ENCODE results near the gene GCNA.
A peak's percentile ranks its signal among the peaks of the same experiment; 100 is the strongest.

The GCNA gene, protein sequence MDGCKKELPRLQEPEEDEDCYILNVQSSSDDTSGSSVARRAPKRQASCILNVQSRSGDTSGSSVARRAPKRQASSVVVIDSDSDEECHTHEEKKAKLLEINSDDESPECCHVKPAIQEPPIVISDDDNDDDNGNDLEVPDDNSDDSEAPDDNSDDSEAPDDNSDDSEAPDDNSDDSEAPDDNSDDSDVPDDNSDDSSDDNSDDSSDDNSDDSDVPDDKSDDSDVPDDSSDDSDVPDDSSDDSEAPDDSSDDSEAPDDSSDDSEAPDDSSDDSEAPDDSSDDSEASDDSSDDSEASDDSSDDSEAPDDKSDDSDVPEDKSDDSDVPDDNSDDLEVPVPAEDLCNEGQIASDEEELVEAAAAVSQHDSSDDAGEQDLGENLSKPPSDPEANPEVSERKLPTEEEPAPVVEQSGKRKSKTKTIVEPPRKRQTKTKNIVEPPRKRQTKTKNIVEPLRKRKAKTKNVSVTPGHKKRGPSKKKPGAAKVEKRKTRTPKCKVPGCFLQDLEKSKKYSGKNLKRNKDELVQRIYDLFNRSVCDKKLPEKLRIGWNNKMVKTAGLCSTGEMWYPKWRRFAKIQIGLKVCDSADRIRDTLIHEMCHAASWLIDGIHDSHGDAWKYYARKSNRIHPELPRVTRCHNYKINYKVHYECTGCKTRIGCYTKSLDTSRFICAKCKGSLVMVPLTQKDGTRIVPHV

DNA sequence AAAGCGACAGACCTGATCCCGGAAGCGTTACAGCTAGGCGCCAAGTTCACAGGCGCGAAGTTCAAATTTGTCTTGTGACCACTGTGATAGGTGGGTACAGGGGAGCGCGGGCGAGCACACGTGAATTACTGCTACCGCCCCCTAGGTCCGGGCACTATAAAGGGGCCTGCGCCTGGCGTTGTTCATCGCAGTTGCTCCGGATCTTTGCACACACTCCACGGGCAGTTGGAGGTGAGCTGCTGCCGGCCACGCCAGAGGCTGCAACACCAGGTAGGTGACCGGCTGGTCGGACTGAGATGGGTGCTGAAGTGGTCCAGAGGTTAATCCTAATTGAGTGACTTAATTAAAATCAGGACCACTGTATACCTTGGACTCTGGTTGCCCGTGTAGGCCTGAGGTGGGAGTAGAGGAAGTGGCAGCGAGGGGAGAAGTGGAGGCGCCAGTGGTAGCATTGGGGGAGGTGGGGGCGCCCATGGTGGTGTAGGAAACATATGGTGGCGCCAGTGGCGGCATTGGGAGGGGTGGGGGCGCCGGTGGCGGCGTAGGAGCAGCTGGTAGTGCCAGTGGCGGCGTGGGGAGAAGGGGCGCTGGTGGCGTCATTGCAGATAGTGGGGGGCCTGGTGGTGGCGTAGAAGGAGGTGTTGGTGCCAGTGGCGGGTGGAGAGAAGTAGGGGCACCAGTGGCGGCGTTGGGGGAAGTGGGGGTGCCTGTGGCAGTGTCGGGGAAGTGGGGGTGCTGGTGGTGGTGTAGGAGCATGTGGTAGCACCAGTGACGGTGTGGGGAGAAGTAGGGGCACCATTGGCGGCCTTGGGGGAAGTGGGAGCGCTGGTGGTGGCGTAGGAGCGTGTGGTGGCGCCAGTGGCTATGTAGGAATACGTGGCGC, at the start of gene GCNA:
TSS of gene GCNA (plus strand) at position 185 of the 883 bp plus-strand sequence. CDS start 2,385 bp downstream, outside the sequence.
- no peak for DNase-seq (ENCODE audit: extremely low read depth in 1 of 2, low read depth in 1 of 2)

- DNase-seq (ENCODE audit: extremely low read depth in 1 of 2, low read depth in 1 of 2) = peak in 1 of 2 donors; percentile 48
Measured at GRCh38 chrX:71532078-71532752, 46.0 kb upstream of the GCNA start.

DNA sequence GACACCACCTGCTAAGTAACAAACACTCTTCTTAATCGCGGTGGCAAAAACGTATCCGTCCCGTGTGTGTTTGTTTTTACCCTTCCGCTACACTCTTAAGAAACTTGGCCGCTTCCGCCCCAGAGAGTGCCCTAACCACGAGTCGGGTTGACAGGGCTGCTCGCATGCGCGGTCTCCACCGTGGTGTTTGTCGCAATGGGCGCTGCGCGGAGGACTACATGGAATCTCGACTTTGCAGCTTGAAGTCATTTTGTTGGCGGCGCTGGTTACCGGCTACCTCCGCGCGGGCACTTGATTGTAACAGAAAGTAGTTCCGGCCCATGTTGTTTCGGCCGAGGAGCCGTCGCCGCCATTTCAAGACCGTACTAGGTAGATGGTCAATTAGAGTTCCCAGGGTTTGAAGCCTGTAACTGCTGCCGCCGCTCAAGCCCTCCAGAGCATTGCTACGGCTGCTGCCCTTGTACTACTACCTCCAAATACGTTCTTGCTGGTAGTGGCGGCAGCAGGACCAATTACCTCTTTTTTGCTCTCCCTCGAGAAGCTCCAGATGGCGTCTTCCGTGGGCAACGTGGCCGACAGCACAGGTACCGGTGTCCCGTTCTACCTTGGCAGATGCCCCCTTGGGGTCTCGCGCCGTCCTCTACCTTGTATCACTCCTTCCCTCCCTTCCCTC, 45.3 kb upstream of the GCNA start, which contains the start of gene OGT:
TSS of gene OGT (plus strand) at position 352 of the 673 bp plus-strand sequence. CDS start at position 548, 196 bp downstream.
- peak; percentile 75 to 89 for DNase-seq (ENCODE audit: extremely low read depth in 1 of 2, low read depth in 1 of 2)

- no peak for DNase-seq (ENCODE audit: extremely low read depth in 1 of 2, low read depth in 1 of 2)
Measured at GRCh38 chrX:71533516-71533850, 44.8 kb upstream of the GCNA start.

- peak in 1 of 2 donors; percentile 25 for DNase-seq (ENCODE audit: extremely low read depth in 1 of 2, low read depth in 1 of 2)
Measured at GRCh38 chrX:71533851-71534561, 44.2 kb upstream of the GCNA start.

DNA sequence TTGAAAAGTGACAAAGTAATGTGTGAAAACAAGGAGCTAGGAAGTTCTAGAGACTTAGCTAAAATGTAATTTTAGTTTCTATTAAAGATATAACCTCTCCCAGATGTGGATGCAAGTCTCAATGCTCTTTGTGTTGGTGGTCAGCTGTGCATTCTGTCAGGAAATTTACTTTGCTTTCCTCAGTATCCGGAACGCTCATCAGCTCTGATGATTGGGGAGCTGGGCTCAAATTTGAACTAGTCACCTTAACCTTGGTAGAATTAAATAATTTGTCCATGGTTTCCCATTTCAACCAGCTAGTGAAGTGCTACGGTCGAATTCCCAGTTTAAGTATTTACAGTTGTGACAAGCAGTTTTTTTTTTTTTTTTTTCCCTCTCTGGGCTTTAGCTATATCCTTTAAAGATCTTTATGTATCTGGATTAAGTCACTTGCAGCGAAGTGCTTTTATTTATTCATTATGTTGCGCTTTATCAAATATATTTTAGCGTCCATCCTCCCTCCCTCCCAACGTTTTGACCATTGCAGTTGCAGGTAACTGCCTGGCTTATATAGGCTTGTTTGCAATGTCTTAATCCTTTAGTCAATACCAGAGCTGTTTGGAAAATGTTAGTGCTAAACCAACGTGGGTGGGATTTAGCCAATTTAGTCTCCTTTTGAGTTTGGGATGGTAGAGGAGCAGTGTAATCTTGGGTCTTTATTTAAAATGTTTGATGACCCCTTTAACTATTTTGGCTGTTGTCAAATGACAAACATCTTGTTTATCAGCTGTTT, 43.3 kb upstream of the GCNA start:
- no peak for DNase-seq (ENCODE audit: extremely low read depth in 1 of 2, low read depth in 1 of 2)

DNA sequence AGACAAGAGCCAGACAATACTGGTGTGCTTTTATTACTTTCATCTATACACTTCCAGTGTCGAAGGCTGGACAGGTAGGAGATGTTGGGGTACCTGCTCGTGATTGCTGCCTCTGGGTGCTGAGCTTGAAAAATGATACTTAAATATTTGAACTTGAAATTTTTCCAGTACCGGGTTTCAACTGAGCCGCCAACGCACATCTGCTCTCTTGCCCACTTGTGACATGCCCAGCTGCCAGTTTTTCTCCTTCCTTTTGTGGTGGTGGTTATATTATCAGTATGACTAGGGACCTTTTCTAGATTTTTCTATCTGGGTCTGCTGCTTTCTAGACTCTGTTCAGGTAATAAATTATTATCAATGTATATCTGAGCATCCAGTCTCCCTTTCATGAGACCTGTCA, 42.0 kb upstream of the GCNA start:
- peak in 1 of 2 donors; percentile 26 for DNase-seq (ENCODE audit: extremely low read depth in 1 of 2, low read depth in 1 of 2)

DNA sequence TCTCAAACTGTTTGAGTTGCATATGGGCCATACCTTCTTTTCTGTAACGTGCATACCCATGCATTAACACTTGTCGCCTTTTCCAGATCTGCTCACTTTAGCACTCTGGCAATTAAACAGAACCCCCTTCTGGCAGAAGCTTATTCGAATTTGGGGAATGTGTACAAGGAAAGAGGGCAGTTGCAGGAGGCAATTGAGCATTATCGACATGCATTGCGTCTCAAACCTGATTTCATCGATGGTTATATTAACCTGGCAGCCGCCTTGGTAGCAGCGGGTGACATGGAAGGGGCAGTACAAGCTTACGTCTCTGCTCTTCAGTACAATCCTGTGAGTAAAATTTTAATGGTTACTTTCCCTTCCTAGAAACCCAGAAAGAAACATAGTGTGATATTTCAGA, 40.5 kb upstream of the GCNA start:
- DNase-seq (ENCODE audit: extremely low read depth in 1 of 2, low read depth in 1 of 2) = no peak

- DNase-seq (ENCODE audit: extremely low read depth in 1 of 2, low read depth in 1 of 2) = no peak
Measured at GRCh38 chrX:71540801-71541200, 37.4 kb upstream of the GCNA start.

- DNase-seq (ENCODE audit: extremely low read depth in 1 of 2, low read depth in 1 of 2) = no peak
Measured at GRCh38 chrX:71541210-71542022, 36.8 kb upstream of the GCNA start.

DNA sequence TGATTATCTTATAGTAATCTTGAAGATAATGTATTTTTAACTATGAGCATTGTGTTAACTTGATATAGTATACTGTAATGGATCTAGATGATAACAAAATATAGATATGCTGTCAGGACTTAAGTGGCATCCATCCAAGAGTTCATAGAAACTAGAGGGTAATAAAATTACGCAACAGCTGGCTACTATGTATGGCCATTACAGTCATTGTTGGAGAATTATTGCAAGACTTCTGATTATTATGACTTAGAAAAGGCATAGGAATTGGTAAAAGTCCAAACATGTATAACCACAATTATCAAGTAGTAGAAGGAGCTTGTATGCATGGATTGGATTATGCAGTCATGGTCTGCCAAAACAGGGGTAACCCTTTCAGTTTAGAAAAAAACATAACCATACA, 35.8 kb upstream of the GCNA start:
- no peak for DNase-seq (ENCODE audit: extremely low read depth in 1 of 2, low read depth in 1 of 2)

DNA sequence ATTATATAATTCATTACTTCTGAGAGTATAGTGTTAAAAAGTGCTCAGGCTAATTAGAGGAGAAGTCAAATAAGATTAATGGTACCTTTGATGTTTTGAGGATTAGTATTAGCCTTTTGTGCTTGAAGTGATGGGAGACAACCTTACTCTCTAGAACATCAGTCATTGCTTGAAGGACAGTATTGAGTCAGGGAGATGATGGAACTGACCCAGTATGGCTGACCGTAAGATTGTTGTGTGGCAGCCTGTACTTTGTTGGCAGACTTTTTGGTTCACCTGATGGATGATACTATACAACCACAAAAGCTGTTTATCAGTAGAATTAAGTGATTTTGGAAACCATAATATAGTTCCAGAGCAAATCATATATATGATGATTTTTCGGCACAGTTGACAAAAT, 35.4 kb upstream of the GCNA start:
- no peak for DNase-seq (ENCODE audit: extremely low read depth in 1 of 2, low read depth in 1 of 2)

- DNase-seq (ENCODE audit: extremely low read depth in 1 of 2, low read depth in 1 of 2) = no peak
Measured at GRCh38 chrX:71543316-71543715, 34.9 kb upstream of the GCNA start.

DNA sequence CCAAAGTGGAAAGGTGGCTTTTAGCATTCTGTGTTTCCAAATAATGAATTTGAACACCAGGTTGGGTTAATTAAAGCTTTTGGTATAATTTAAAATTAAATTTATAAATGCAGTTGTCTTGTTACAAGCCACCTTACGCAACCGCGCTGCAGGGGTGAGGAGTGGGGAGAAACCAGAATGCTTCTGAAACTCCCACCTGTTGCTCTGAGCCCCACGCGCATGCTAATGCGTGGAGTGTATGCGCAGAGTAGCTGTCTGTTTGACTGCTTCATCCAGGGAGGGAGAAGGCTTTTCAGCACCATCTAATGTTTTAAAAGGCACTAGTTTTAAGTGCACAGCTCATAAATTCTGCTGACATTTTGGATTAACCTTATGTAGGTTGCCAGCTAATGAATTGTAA, 32.9 kb upstream of the GCNA start:
- DNase-seq (ENCODE audit: extremely low read depth in 1 of 2, low read depth in 1 of 2) = no peak

- DNase-seq (ENCODE audit: extremely low read depth in 1 of 2, low read depth in 1 of 2) = no peak
Measured at GRCh38 chrX:71546879-71547278, 31.4 kb upstream of the GCNA start.

DNA sequence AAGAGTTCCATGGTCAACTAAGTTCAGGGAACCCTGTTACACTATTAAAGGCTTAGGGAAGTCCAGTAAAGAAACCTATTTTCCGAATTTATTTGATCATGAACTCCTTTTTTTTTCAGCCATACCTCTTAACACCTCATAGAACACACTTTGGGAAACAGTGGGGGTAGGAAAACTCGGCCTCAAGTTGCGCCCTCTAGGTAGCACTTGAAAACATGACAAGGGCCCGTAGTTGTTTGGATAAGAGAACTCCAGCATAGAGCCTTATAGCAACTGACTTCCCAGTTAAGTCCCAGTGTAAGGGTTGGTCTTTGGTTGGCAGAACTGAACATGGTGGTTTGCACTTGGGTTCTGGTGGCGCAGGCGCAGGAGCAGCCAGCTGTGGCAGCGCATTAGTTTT, 30.9 kb upstream of the GCNA start:
- DNase-seq (ENCODE audit: extremely low read depth in 1 of 2, low read depth in 1 of 2) = no peak

DNA sequence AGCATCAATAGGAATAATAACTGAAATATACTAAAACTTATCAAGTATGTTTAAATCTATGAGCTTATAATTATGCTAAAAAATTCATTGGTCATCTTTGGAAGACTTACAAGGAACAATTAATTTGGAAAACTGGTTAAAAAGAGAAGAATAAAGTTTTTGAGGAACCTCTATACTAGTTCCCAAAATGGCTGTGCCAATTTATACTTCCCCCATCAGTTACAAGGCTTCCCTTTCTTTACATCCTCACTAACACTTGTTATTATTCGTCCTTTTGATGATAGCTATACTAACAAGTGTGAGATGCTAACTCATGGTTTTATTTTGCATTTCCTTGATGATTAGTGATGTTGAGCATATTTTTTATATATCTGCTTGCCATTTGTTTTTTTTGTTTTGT, 28.3 kb upstream of the GCNA start:
- no peak for DNase-seq (ENCODE audit: extremely low read depth in 1 of 2, low read depth in 1 of 2)

- DNase-seq (ENCODE audit: extremely low read depth in 1 of 2, low read depth in 1 of 2) = no peak
Measured at GRCh38 chrX:71550578-71550977, 27.7 kb upstream of the GCNA start.
